Measurements from ENCODE around the gene PPT2.

PPT2 gene

GRCh38 chr6:32158052-32158451 is 4.1 kb downstream of the PPT2 start:
- no peak overlapping the region for H3K9ac ChIP-seq (ENCODE audit: low read depth, low read length, poor library complexity, severe bottlenecking)
- peaks cover 17% of the 10 kb centered on the region for H3K79me2 ChIP-seq (ENCODE audit: insufficient read depth, low read length)

GRCh38 chr6:32163559-32164258 is 9.8 kb downstream of the PPT2 start:
- Histone ChIP-seq H3K9me2 (replicated peaks; ENCODE audit: low read depth, low read length) (no peaks in the 10 kb centered on the region), H3K4me1 (ENCODE audit: insufficient read depth, low read length, poor library complexity, severe bottlenecking) (no peaks in the 10 kb centered on the region), H3K79me2 (ENCODE audit: insufficient read depth, low read length) (no peaks in the 10 kb centered on the region), H3K4me3 (ENCODE audit: low read length, poor library complexity, severe bottlenecking) (no peak overlapping the region), H4K20me1 (ENCODE audit: insufficient read depth, low read length, poor library complexity, severe bottlenecking) (no peaks in the 10 kb centered on the region), H3F3A (ENCODE audit: low read depth) (no peaks in the 10 kb centered on the region), H3K36me3 (ENCODE audit: insufficient read depth, low read length) (peaks cover 14% of the 10 kb centered on the region; the same call in 1 of the 2 replicates), H3K4me2 (ENCODE audit: low read depth, low read length, poor library complexity, severe bottlenecking) (no peak overlapping the region), H3K9ac (ENCODE audit: low read depth, low read length, poor library complexity, severe bottlenecking) (no peak overlapping the region), H2AFZ (ENCODE audit: low read length) (no peak overlapping the region), H3K27me3 (ENCODE audit: insufficient read depth, low read length, poor library complexity, severe bottlenecking) (no peaks in the 10 kb centered on the region), H3K9me3 (ENCODE audit: insufficient read depth, low read depth, low read length) (no peaks in the 10 kb centered on the region)
- TF ChIP-seq EZH2phosphoT487 (IDR thresholded peaks at IDR 0.05; ENCODE audit: borderline replicate concordance) (no peak), CTCF (conservative IDR thresholded peaks at IDR 0.05; ENCODE audit: low read length) (no peak)

More at GRCh38 chr6:32158052-32158451, 4.1 kb downstream of the PPT2 start:
- Histone ChIP-seq H3K4me3 (ENCODE audit: low read length, poor library complexity, severe bottlenecking) (no peak overlapping the region), H3K9me3 (ENCODE audit: insufficient read depth, low read depth, low read length) (no peaks in the 10 kb centered on the region), H3K36me3 (ENCODE audit: insufficient read depth, low read length) (peaks cover 11% of the 10 kb centered on the region; the same call in 1 of the 2 replicates), H4K20me1 (ENCODE audit: insufficient read depth, low read length, poor library complexity, severe bottlenecking) (no peaks in the 10 kb centered on the region), H3K4me1 (ENCODE audit: insufficient read depth, low read length, poor library complexity, severe bottlenecking) (peaks cover 19% of the 10 kb centered on the region), H3K27me3 (ENCODE audit: insufficient read depth, low read length, poor library complexity, severe bottlenecking) (no peaks in the 10 kb centered on the region), H3F3A (ENCODE audit: low read depth) (no peaks in the 10 kb centered on the region), H2AFZ (ENCODE audit: low read length) (no peak overlapping the region), H3K4me2 (ENCODE audit: low read depth, low read length, poor library complexity, severe bottlenecking) (no peak overlapping the region), H3K9me2 (replicated peaks; ENCODE audit: low read depth, low read length) (no peaks in the 10 kb centered on the region)
- TF ChIP-seq EZH2phosphoT487 (IDR thresholded peaks at IDR 0.05; ENCODE audit: borderline replicate concordance) (no peak), CTCF (conservative IDR thresholded peaks at IDR 0.05; ENCODE audit: low read length) (no peak)

- Histone ChIP-seq H3K4me1 (ENCODE audit: insufficient read depth, low read length, poor library complexity, severe bottlenecking) (no peaks in the 10 kb centered on the region), H3K4me2 (ENCODE audit: low read depth, low read length, poor library complexity, severe bottlenecking) (no peak within 1 kb of the TSS), H3K27me3 (ENCODE audit: insufficient read depth, low read length, poor library complexity, severe bottlenecking) (no peaks in the 10 kb centered on the region), H4K20me1 (ENCODE audit: insufficient read depth, low read length, poor library complexity, severe bottlenecking) (no peaks in the 10 kb centered on the region), H3K9ac (ENCODE audit: low read depth, low read length, poor library complexity, severe bottlenecking) (no peak within 1 kb of the TSS), H3K36me3 (ENCODE audit: insufficient read depth, low read length) (peaks cover 17% of the 10 kb centered on the region; the same call in 1 of the 2 replicates), H2AFZ (ENCODE audit: low read length) (no peak within 1 kb of the TSS), H3K9me2 (replicated peaks; ENCODE audit: low read depth, low read length) (no peaks in the 10 kb centered on the region), H3K79me2 (ENCODE audit: insufficient read depth, low read length) (no peaks in the 10 kb centered on the region), H3F3A (ENCODE audit: low read depth) (no peaks in the 10 kb centered on the region), H3K9me3 (ENCODE audit: insufficient read depth, low read depth, low read length) (no peaks in the 10 kb centered on the region), H3K4me3 (ENCODE audit: low read length, poor library complexity, severe bottlenecking) (no peak within 1 kb of the TSS)
- TF ChIP-seq EZH2phosphoT487 (IDR thresholded peaks at IDR 0.05; ENCODE audit: borderline replicate concordance): no peak
- no peak for TF ChIP-seq CTCF (conservative IDR thresholded peaks at IDR 0.05; ENCODE audit: low read length)
Measured at GRCh38 chr6:32164295-32164694, 10.4 kb downstream of the PPT2 start, which contains the start of gene EGFL8. TSS of gene EGFL8 (plus strand) at chr6:32164595. CDS start at chr6:32166166, 1,571 bp downstream.
